ENCODE measurements around the gene GLRA2.
"Not testable (repeated sequence)": the region's sequence is repeated elsewhere in the genome, so short reads cannot be mapped to it uniquely, and the experiment has no call there.

The GLRA2 gene

DNA sequence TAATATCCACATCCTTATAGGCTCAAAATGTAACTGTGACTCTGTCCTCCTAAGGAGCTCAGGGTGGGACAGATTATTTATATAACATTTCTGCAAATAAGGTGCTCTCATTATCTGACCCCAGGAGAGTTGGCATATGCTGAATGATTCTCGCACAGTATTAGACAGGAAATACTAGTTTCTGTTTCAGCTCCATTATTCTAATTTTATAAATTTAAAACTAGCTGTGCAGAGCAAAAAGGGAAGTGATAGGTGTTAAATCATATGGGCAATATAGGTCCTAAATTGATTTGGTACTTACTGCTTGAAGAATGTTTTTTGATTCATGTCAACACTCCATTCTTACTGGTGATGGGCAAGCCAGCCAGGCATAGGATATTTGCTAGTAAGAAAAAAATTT is 141.5 kb downstream of the GLRA2 start:
- TF ChIP-seq, protein P1, sequence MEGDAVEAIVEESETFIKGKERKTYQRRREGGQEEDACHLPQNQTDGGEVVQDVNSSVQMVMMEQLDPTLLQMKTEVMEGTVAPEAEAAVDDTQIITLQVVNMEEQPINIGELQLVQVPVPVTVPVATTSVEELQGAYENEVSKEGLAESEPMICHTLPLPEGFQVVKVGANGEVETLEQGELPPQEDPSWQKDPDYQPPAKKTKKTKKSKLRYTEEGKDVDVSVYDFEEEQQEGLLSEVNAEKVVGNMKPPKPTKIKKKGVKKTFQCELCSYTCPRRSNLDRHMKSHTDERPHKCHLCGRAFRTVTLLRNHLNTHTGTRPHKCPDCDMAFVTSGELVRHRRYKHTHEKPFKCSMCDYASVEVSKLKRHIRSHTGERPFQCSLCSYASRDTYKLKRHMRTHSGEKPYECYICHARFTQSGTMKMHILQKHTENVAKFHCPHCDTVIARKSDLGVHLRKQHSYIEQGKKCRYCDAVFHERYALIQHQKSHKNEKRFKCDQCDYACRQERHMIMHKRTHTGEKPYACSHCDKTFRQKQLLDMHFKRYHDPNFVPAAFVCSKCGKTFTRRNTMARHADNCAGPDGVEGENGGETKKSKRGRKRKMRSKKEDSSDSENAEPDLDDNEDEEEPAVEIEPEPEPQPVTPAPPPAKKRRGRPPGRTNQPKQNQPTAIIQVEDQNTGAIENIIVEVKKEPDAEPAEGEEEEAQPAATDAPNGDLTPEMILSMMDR (IDR thresholded peaks at IDR 0.05; ENCODE audit: low read depth, low read length, missing control alignments): no peak

DNA sequence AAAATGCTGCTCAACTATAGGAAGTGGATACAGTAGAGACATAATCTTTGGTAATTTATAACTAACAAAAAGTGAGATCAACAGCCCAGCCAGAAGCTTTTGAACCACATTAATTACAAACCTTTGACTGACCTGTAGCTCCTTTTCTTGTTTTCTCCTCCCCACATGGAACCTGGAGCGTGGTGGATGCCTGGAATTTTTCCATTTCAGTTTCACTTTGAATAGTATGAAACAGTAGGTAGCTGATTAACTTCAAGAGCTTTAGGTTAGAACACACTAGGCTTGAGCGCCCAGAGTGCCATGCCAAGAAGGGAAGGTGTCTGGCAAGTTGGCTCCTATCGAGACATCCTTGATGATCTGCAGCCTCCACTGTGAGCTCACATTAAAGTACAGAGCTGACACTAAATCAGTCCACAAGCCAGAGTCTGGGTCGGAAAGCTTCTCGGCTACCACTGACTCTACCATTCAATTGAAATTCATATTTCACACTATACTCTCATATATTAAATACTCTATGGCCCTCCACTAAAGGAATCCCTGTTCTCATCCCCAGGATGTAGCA is 143.4 kb downstream of the GLRA2 start:
- TF ChIP-seq, protein P1 (IDR thresholded peaks at IDR 0.05; ENCODE audit: low read depth, low read length, missing control alignments): no peak
- DNase-seq (ENCODE audit: low read depth): no peak
- H3K4me3 ChIP-seq (ENCODE audit: low read depth, low read length): no peak overlapping the region

More for the DNA sequence above, 141.5 kb downstream of the GLRA2 start:
- peak; percentile 13 for DNase-seq (ENCODE audit: low read depth)
- H3K4me3 ChIP-seq (ENCODE audit: low read depth, low read length): no peak overlapping the region

DNA sequence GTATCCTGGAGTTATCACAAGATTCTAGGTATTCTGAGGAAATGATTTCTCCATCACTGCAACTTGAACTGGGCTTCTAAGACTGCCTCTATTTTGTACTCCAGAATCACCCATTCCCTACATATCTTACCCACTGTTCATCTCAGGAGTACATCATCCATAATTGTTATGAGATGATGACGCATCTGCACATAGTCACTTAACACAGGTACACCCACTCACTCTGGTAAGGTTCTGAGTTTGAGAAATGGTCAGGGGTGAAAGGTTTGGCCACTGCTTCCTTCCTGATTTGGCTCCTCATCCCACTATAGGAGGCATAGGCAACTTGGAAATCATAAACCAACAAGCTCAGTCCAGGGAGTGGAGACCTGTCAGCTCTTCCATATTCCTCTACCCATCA is 143.9 kb downstream of the GLRA2 start:
- H3K4me3 ChIP-seq (ENCODE audit: low read depth, low read length): no peak overlapping the region
- DNase-seq (ENCODE audit: low read depth): no peak
- TF ChIP-seq, protein P1 (IDR thresholded peaks at IDR 0.05; ENCODE audit: low read depth, low read length, missing control alignments): no peak

DNA sequence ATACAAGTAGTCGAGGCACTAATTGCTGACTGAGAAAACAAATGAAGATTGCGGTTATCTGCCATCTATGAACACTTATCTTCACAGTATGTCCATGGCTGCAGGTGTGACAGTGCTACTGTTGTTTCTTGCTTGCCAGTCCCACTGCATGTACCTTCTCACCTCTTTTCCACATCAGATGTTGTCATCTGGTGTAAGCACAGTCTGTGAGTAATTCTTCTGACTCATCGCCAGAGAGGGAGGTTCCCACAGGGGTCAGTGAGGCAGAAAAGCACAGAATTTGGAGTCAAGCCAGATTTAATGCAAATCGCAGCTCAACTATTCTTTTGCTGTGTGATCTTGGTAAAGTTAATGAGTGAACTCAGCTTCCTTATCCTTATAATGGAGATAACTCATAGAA is 144.4 kb downstream of the GLRA2 start:
- TF ChIP-seq, protein P1 (IDR thresholded peaks at IDR 0.05; ENCODE audit: low read depth, low read length, missing control alignments): no peak
- H3K4me3 ChIP-seq (ENCODE audit: low read depth, low read length): no peak overlapping the region
- peak; percentile 68 for DNase-seq (ENCODE audit: low read depth)

DNA sequence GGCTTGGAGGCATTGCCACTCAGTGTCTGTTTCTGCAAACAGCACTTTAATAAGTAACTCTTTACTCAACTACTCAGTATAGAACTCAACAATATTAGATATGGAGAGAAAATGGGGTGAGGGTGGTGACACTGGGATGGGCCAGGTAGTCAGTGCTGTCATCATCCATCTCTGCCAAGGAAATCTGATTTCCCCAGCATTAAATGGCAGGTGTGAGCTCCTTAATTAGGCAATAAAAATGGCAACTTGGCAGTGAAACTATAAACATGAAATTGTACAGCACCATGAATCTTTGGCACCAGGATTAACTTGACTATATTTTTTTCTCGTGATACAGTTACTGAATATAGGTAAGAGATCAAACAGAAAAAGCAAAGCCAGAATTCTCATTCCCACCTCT is 146.2 kb downstream of the GLRA2 start:
- TF ChIP-seq, protein P1 (IDR thresholded peaks at IDR 0.05; ENCODE audit: low read depth, low read length, missing control alignments): no peak
- no peak overlapping the region for H3K4me3 ChIP-seq (ENCODE audit: low read depth, low read length)
- no peak for DNase-seq (ENCODE audit: low read depth)

DNA sequence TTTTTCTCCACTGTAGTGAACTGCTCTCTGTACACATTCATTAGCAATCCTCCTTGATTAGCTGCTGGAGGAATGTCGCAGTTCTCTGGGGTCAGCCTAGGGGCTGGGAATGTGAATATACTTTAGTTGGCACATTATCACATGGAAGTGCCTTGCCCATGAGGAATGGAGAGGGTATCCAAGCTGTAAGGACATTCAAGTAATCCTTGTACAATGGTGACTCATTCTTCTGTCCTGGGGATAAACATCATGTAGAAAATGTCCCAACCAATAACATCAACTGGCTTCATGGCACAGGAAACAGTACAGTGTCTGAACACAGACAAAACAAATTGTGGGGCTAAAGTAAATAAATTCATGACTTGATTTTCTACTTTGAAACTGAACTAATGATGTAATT is 147.1 kb downstream of the GLRA2 start:
- TF ChIP-seq, protein P1 (IDR thresholded peaks at IDR 0.05; ENCODE audit: low read depth, low read length, missing control alignments): no peak
- no peak for DNase-seq (ENCODE audit: low read depth)
- H3K4me3 ChIP-seq (ENCODE audit: low read depth, low read length): no peak overlapping the region

DNA sequence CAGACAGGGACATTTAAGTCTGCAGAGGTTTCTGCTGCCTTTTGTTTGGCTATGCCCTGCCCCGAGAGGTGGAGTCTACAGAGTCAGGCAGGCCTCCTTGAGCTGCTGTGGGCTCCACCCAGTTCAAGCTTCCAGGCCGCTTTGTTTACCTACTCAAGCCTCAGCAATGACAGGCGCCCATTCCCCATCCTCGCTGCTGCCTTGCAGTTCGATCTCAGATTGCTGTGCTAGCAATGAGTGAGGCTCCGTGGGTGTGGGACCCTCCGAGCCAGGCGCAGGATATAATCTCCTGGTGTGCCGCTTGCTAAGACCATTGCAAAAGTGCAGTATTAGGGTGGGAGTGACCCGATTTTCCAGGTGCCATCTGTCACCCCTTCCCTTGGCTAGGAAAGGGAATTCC is 159.0 kb downstream of the GLRA2 start:
- H3K4me3 ChIP-seq (ENCODE audit: low read depth, low read length); DNase-seq (ENCODE audit: low read depth): not testable (repeated sequence)
